Measurements from ENCODE around the gene EDAR. TPM values are rescaled to one million over a fixed set of nuclear protein-coding genes. Genes with fewer than 3 reads are reported as not detected.

Gene EDAR
- total RNA-seq, 1 donor from 2014 or later, result 1.0 TPM

DNA sequence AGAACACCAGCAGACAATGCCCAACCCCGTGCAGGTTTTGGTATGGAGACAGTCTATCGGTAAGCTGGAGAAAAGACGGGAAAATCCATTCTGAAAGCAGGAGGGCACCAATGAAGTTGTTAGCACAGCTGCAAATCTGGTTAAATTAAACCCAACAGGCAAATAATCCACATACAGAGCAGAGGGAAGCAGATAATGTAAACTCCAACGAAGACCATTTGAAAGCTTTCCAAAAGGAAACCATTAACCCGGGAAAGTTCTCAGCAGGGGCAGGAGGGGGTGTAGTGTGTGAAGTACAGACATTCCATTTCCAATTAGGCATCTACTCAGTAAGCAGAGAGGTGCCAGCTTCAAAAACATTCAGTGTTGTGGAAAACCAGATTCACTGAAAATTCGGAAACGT is 10.3 kb downstream of the EDAR start:
- DNase-seq (ENCODE audit: low read depth), result no peak
- Histone ChIP-seq H3K27me3 (ENCODE audit: control insufficient read depth, insufficient read depth, low read length) (no peaks in the 10 kb centered on the region), H3K4me3 (ENCODE audit: low read depth, low read length) (no peak overlapping the region), H3K36me3 (ENCODE audit: control insufficient read depth, insufficient read depth, low read length) (no peaks in the 10 kb centered on the region)
- TF ChIP-seq CTCF (IDR thresholded peaks at IDR 0.05; ENCODE audit: insufficient read depth, low read length, poor library complexity, severe bottlenecking), result no peak

GRCh38 chr2:108975613-108976435 is 13.2 kb downstream of the EDAR start:
- no peaks in the 10 kb centered on the region for H3K27me3 ChIP-seq (ENCODE audit: control insufficient read depth, insufficient read depth, low read length)
- no peak for DNase-seq (ENCODE audit: low read depth)
- H3K36me3 ChIP-seq (ENCODE audit: control insufficient read depth, insufficient read depth, low read length), result no peaks in the 10 kb centered on the region
- no peak overlapping the region for H3K4me3 ChIP-seq (ENCODE audit: low read depth, low read length)
- TF ChIP-seq CTCF (IDR thresholded peaks at IDR 0.05; ENCODE audit: insufficient read depth, low read length, poor library complexity, severe bottlenecking), result no peak

GRCh38 chr2:108974674-108975073 is 14.3 kb downstream of the EDAR start:
- Histone ChIP-seq H3K27me3 (ENCODE audit: control insufficient read depth, insufficient read depth, low read length) (no peaks in the 10 kb centered on the region), H3K4me3 (ENCODE audit: low read depth, low read length) (no peak overlapping the region), H3K36me3 (ENCODE audit: control insufficient read depth, insufficient read depth, low read length) (no peaks in the 10 kb centered on the region)
- no peak for DNase-seq (ENCODE audit: low read depth)
- TF ChIP-seq CTCF (IDR thresholded peaks at IDR 0.05; ENCODE audit: insufficient read depth, low read length, poor library complexity, severe bottlenecking), result no peak

- no peak for TF ChIP-seq CTCF (IDR thresholded peaks at IDR 0.05; ENCODE audit: insufficient read depth, low read length, poor library complexity, severe bottlenecking)
- Histone ChIP-seq H3K36me3 (ENCODE audit: control insufficient read depth, insufficient read depth, low read length) (no peaks in the 10 kb centered on the region), H3K27me3 (ENCODE audit: control insufficient read depth, insufficient read depth, low read length) (no peaks in the 10 kb centered on the region), H3K4me3 (ENCODE audit: low read depth, low read length) (no peak overlapping the region)
- no peak for DNase-seq (ENCODE audit: low read depth)
These were observed 16.4 kb downstream of the EDAR start for GRCh38 chr2:108972663-108973062.

DNA sequence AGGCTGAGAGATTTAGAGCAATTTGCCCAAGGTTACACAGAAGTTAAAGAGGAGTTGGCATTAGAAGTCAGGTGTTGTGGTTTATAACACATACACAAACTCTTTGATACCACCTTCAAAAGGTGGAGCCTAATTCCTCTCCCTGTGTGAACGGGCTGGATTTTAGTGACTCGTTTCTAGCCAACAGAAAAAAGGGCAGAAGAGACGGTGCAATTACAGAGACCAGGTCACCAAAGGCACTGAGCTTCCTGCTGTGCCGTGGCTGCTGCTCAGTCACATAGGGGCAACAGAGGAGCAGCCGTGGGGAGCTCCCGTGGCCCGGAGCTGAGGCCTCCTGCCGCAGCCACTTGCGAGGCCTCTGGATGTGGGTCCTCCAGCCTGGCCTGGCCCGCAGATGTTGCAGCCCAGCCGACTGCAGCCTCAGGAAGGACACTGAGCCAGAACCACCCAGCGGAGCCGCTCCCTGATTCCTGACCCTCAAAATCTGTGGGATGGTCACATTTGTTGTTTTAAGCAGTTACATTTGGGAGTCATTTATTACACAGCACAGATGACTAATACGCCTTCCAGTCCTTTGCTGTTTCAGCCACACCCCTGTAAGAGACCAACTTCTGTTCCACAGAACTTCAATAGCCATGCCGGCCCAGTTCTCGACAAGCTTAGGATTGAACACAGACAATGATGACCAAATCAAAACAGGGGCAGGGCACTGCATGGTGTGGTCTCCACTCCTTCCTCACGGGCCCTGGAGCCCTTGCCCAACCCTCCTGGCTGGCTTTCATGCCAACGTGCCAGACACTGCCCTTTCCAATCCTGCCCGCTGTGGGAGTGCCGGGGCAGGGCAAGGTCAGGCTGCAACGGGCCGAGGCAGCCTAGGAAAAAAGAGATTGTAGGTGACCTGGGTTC is 17.1 kb downstream of the EDAR start:
- DNase-seq (ENCODE audit: low read depth), result peak; percentile 56
- Histone ChIP-seq H3K4me3 (ENCODE audit: low read depth, low read length) (no peak overlapping the region), H3K36me3 (ENCODE audit: control insufficient read depth, insufficient read depth, low read length) (no peaks in the 10 kb centered on the region), H3K27me3 (ENCODE audit: control insufficient read depth, insufficient read depth, low read length) (no peaks in the 10 kb centered on the region)
- no peak for TF ChIP-seq CTCF (IDR thresholded peaks at IDR 0.05; ENCODE audit: insufficient read depth, low read length, poor library complexity, severe bottlenecking)
